ENCODE results near the gene CHST6.
"Not testable (repeated sequence)": the region's sequence is repeated elsewhere in the genome, so short reads cannot be mapped to it uniquely, and the experiment has no call there.

CHST6 gene

GRCh38 chr16:75516189-75516966, 21.1 kb upstream of the CHST6 start:
- H3K27ac ChIP-seq = peak overlapping the region; percentile 87
- peak; percentile 65; the same call in 1 of the 2 replicates for TF ChIP-seq ZFX (IDR thresholded peaks at IDR 0.05)

- H3K27ac ChIP-seq = no peak overlapping the region
- TF ChIP-seq ZFX (IDR thresholded peaks at IDR 0.05) (no peak), CTCF (conservative IDR thresholded peaks at IDR 0.05) (no peak)
These were observed 19.1 kb upstream of the CHST6 start for GRCh38 chr16:75514296-75514695.

- H3K27ac ChIP-seq = no peak overlapping the region
- no peak for TF ChIP-seq CTCF (conservative IDR thresholded peaks at IDR 0.05)
- no peak for TF ChIP-seq ZFX (IDR thresholded peaks at IDR 0.05)
These were observed 11.3 kb upstream of the CHST6 start for GRCh38 chr16:75506574-75506973.

GRCh38 chr16:75506107-75506506, 10.9 kb upstream of the CHST6 start:
- TF ChIP-seq CTCF (conservative IDR thresholded peaks at IDR 0.05) (no peak), ZFX (IDR thresholded peaks at IDR 0.05) (no peak)
- no peak overlapping the region for H3K27ac ChIP-seq

GRCh38 chr16:75503801-75504200, 8.6 kb upstream of the CHST6 start:
- H3K27ac ChIP-seq = no peak overlapping the region
- no peak for TF ChIP-seq CTCF (conservative IDR thresholded peaks at IDR 0.05)
- no peak for TF ChIP-seq ZFX (IDR thresholded peaks at IDR 0.05)

- no peak for TF ChIP-seq ZFX (IDR thresholded peaks at IDR 0.05)
- TF ChIP-seq CTCF (conservative IDR thresholded peaks at IDR 0.05) = no peak
- H3K27ac ChIP-seq = no peak overlapping the region
These were observed 7.8 kb upstream of the CHST6 start for GRCh38 chr16:75502916-75503605.

- H3K27ac ChIP-seq = not testable (repeated sequence)
These were observed 6.6 kb upstream of the CHST6 start for GRCh38 chr16:75501820-75502219.

GRCh38 chr16:75501359-75501758, 6.1 kb upstream of the CHST6 start:
- TF ChIP-seq CTCF (conservative IDR thresholded peaks at IDR 0.05) (no peak), ZFX (IDR thresholded peaks at IDR 0.05) (no peak)
- no peak overlapping the region for H3K27ac ChIP-seq

GRCh38 chr16:75498605-75499322, 3.5 kb upstream of the CHST6 start:
- not testable (repeated sequence) for H3K27ac ChIP-seq

Measured in C4-2B (cell line).